A673 (cell line): ENCODE results near the gene GAL3ST1. TPM values are rescaled to one million over a fixed set of nuclear protein-coding genes. Genes with fewer than 3 reads are reported as not detected.

Experiments
- BruUV-seq: library from RNA; stranded (reverse); fragments of 400-500 nt; replicated peaks from 2 replicates; lab custom pipeline; 2021; lab: Mats Ljungman, UMichigan
- CTCF ChIA-PET: fragments of 300-600 bp; sonication (Branson Sonifier 250); formaldehyde crosslinking; loops from one replicate; lab custom pipeline; 2022; ENCODE audit warnings: antibody characterized with exemption; lab: Charles Lee
- POLR2A ChIA-PET: fragments of 300-600 bp; sonication (Branson Sonifier 250); formaldehyde crosslinking; loops from one replicate; lab custom pipeline; 2022; ENCODE audit warnings: antibody characterized with exemption; ENCODE audit not compliant: low non-redundant PET; lab: Charles Lee
- DNase-seq: peaks from one replicate; pipeline ENCODE4 v3.0.0-alpha.2; 2015; ENCODE audit warnings: low spot score
- H3K27ac ChIP-seq: fragments of 200-600 bp; sonication (generic); 2 replicates; pipeline ENCODE4 v1.5.1; 2016; ENCODE audit warnings: mixed run types, low read depth, mild to moderate bottlenecking, mixed read lengths, antibody characterized with exemption, low read length; ENCODE audit not compliant: poor library complexity, severe bottlenecking
- H3K27me3 ChIP-seq: fragments of 200-600 bp; sonication (generic); replicated peaks from 2 replicates; pipeline ENCODE4 v1.6.1; 2017; ENCODE audit warnings: mixed run types, low read depth, mild to moderate bottlenecking, mixed read lengths, antibody characterized with exemption, low read length; ENCODE audit not compliant: insufficient read depth, poor library complexity
- H3K36me3 ChIP-seq: fragments of 200-600 bp; sonication (generic); 2 replicates; pipeline ENCODE4 v1.6.1; 2016; ENCODE audit warnings: mixed run types, mild to moderate bottlenecking, mixed read lengths, antibody characterized with exemption, low read length; ENCODE audit not compliant: insufficient read depth, poor library complexity, severe bottlenecking
- H3K4me1 ChIP-seq: fragments of 200-600 bp; sonication (generic); 2 replicates; pipeline ENCODE4 v1.6.1; 2017; ENCODE audit warnings: mixed run types, mild to moderate bottlenecking, mixed read lengths, antibody characterized with exemption, low read length; ENCODE audit not compliant: insufficient read depth, poor library complexity, severe bottlenecking
- H3K4me3 ChIP-seq: fragments of 200-600 bp; sonication (generic); 2 replicates; pipeline ENCODE4 v1.5.1; 2016; ENCODE audit warnings: low read depth, mixed run types, mild to moderate bottlenecking, mixed read lengths, low read length; ENCODE audit not compliant: poor library complexity, severe bottlenecking
- H3K9me3 ChIP-seq: fragments of 200-600 bp; sonication (generic); 2 replicates; pipeline ENCODE4 v1.6.1; 2016; ENCODE audit warnings: mixed run types, low read depth, mild to moderate bottlenecking, mixed read lengths, antibody characterized with exemption, low read length; ENCODE audit not compliant: poor library complexity, severe bottlenecking
- EZH2 ChIP-seq: fragments of 200-600 bp; sonication (generic); IDR thresholded peaks from 2 replicates; pipeline ENCODE4 v1.6.1; 2017; ENCODE audit warnings: borderline replicate concordance, low read depth, mild to moderate bottlenecking, mixed read lengths, antibody characterized with exemption, low read length; ENCODE audit not compliant: poor library complexity, severe bottlenecking
- intact Hi-C: fragments of 100-400 bp; cut with micrococcal nuclease; formaldehyde crosslinking; loops from one replicate; pipeline ENCODE4 v1.10.0; 2022; ENCODE audit not compliant: unreplicated experiment
- total RNA-seq: library from RNA; stranded (reverse); gene quantifications from 2 replicates; pipeline ENCODE4 v1.2.3, GENCODE V29; 2021
- TF ChIP-seq, protein P1 (sequence below): fragments of 300-800, 200-600 bp; sonication (generic); conservative IDR thresholded peaks from 2 replicates; pipeline ENCODE4 v1.5.1; 2017; ENCODE audit warnings: low read depth, mild to moderate bottlenecking, antibody characterized with exemption, low read length, moderate library complexity, mixed read lengths

Gene GAL3ST1
- total RNA-seq, 1 experiment from 2014 or later: 0.58 TPM

DNA sequence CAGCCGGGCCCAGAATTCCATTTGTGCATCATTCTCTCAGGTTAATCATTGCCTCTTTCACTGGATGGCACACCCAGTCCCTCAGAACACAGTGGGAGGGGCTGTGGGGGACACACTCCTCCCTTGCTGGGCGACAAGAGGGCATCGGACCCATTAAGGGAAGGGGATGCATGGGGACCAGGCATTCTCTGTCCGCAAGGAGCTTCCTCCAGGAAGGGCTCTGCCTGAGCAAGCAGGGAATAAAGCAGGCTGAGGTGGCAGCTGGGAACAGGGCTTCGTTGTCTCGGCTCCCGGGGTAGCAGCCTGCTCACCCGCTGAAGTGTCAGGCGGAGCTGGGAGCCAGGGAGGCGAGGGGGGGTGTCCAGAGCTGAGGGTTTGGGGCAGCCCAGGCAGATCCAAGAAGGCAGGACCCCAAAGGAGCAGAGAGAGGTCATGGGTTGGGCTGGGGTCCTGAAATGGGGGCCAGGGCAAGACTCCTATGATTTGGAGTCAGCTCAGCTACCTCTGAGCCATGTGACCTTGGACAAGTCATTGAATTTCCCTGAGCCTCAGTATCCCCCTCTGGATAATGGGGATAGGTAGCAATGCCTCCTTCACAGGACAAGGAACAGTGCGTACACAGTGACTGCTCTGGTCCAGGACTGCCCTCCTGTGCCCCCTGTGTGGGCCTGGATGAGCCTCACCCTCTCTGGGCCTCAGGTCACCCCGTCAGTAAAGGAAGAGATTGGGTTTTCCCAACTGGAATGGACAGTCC, 1.4 kb downstream of the GAL3ST1 start:
- TF ChIP-seq EZH2: no peak
- TF ChIP-seq, protein P1, sequence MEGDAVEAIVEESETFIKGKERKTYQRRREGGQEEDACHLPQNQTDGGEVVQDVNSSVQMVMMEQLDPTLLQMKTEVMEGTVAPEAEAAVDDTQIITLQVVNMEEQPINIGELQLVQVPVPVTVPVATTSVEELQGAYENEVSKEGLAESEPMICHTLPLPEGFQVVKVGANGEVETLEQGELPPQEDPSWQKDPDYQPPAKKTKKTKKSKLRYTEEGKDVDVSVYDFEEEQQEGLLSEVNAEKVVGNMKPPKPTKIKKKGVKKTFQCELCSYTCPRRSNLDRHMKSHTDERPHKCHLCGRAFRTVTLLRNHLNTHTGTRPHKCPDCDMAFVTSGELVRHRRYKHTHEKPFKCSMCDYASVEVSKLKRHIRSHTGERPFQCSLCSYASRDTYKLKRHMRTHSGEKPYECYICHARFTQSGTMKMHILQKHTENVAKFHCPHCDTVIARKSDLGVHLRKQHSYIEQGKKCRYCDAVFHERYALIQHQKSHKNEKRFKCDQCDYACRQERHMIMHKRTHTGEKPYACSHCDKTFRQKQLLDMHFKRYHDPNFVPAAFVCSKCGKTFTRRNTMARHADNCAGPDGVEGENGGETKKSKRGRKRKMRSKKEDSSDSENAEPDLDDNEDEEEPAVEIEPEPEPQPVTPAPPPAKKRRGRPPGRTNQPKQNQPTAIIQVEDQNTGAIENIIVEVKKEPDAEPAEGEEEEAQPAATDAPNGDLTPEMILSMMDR: no peak
- H3K4me1 ChIP-seq: no peaks in the 10 kb centered on the region
- no peak for DNase-seq
- ChIA-PET CTCF (no interaction called here), POLR2A (no interaction called here)
- BruUV-seq: no TSS peak
- peaks cover 19% of the 10 kb centered on the region for H3K36me3 ChIP-seq
- H3K27ac ChIP-seq: no peak overlapping the region
- no peaks in the 10 kb centered on the region for H3K27me3 ChIP-seq
- intact Hi-C loops: no loop called here
- no peaks in the 10 kb centered on the region for H3K9me3 ChIP-seq
- no peak overlapping the region for H3K4me3 ChIP-seq

DNA sequence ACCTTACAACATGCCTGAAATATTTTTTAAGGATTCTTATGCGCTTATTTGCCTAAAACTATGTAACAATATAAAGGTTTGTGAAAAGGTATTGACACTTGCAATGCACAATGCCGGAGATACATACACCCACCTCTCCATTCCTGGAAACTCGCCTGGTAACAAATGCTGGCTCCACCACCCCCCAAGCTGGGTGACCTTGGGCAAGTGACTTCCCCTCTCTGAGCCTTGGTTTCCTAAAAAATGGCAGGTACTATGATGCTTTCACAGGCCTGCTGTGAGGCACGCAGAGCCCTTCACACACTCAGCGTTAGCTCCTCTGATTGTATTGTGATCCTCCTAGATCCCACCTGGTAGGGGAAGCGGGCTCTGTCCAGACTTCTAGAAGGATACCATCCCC, 2.3 kb downstream of the GAL3ST1 start:
- Histone ChIP-seq H3K9me3 (no peaks in the 10 kb centered on the region), H3K27me3 (no peaks in the 10 kb centered on the region), H3K4me3 (no peak overlapping the region), H3K4me1 (no peaks in the 10 kb centered on the region), H3K27ac (no peak overlapping the region), H3K36me3 (peaks cover 14% of the 10 kb centered on the region)
- POLR2A ChIA-PET: no interaction called here
- no TSS peak for BruUV-seq
- TF ChIP-seq EZH2: no peak
- TF ChIP-seq, protein P1: no peak
- DNase-seq: no peak
- CTCF ChIA-PET: no interaction called here
- intact Hi-C loops: no loop called here

DNA sequence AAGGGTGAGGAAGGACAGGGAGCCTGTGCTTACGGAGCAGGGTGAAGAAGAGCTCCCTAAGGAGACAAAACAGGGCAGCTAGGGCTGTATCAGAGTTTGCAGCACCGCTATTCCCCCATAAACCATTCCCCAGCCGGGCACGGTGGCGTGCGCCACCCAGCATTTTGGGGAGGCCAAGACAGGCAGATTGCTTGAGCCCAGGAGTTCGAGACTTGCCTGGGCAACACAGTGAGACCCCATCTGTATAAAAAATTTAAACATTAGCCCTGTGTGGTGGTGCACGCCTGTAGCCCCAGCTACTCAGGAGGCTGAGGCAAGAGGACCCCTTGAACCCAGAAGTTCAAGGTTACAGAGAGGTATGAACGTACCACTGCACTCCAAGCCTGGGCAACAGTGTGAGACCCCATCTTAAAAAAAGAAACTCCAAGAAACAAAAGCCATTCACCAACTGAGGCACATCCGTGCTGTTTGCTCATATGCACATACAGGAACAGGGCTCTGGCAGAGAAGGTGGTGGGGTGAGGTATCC, 4.7 kb downstream of the GAL3ST1 start:
- POLR2A ChIA-PET: no interaction called here
- Histone ChIP-seq H3K27me3 (no peaks in the 10 kb centered on the region), H3K27ac (no peak overlapping the region), H3K4me3 (no peak overlapping the region), H3K9me3 (no peaks in the 10 kb centered on the region), H3K36me3 (no peaks in the 10 kb centered on the region), H3K4me1 (no peaks in the 10 kb centered on the region)
- CTCF ChIA-PET: no interaction called here
- no TSS peak for BruUV-seq
- no peak for DNase-seq
- intact Hi-C loops: no loop called here
- TF ChIP-seq, protein P1: no peak
- TF ChIP-seq EZH2: no peak
